Epithelial cell of proximal tubule (primary cell): ENCODE measurements around the gene SUPT4H1. TPM values are rescaled to one million over a fixed set of nuclear protein-coding genes. Genes with fewer than 3 reads are reported as not detected.

Source experiments
- DNase-seq: peaks from one replicate; pipeline ENCODE4 v3.0.0-alpha.2; 2011; ENCODE audit warnings: low read depth
- H3K4me3 ChIP-seq: 2 replicates; pipeline ENCODE4 v1.5.1; 2011; ENCODE audit warnings: low read depth, mild to moderate bottlenecking, low read length
- total RNA-seq: library from RNA; depleted of rRNA; stranded (reverse); fragments of >200 nt; gene quantifications from 2 replicates; pipeline ENCODE4 v1.2.3, GENCODE V29; 2015
- TF ChIP-seq, protein P1 (sequence below): conservative IDR thresholded peaks from 2 replicates; pipeline ENCODE4 v1.5.1; 2012; ENCODE audit warnings: low read depth, mild to moderate bottlenecking, low read length

Gene SUPT4H1
- total RNA-seq, 1 donor from 2014 or later = 47.6 TPM

GRCh38 chr17:58306131-58306951 lies 45.7 kb downstream of the SUPT4H1 start:
- DNase-seq = no peak
- TF ChIP-seq, protein P1, sequence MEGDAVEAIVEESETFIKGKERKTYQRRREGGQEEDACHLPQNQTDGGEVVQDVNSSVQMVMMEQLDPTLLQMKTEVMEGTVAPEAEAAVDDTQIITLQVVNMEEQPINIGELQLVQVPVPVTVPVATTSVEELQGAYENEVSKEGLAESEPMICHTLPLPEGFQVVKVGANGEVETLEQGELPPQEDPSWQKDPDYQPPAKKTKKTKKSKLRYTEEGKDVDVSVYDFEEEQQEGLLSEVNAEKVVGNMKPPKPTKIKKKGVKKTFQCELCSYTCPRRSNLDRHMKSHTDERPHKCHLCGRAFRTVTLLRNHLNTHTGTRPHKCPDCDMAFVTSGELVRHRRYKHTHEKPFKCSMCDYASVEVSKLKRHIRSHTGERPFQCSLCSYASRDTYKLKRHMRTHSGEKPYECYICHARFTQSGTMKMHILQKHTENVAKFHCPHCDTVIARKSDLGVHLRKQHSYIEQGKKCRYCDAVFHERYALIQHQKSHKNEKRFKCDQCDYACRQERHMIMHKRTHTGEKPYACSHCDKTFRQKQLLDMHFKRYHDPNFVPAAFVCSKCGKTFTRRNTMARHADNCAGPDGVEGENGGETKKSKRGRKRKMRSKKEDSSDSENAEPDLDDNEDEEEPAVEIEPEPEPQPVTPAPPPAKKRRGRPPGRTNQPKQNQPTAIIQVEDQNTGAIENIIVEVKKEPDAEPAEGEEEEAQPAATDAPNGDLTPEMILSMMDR = no peak
- H3K4me3 ChIP-seq = no peak overlapping the region

- TF ChIP-seq, protein P1 = no peak
- H3K4me3 ChIP-seq = no peak overlapping the region
- DNase-seq = no peak
These were observed 46.4 kb downstream of the SUPT4H1 start for GRCh38 chr17:58305626-58306025.

DNA sequence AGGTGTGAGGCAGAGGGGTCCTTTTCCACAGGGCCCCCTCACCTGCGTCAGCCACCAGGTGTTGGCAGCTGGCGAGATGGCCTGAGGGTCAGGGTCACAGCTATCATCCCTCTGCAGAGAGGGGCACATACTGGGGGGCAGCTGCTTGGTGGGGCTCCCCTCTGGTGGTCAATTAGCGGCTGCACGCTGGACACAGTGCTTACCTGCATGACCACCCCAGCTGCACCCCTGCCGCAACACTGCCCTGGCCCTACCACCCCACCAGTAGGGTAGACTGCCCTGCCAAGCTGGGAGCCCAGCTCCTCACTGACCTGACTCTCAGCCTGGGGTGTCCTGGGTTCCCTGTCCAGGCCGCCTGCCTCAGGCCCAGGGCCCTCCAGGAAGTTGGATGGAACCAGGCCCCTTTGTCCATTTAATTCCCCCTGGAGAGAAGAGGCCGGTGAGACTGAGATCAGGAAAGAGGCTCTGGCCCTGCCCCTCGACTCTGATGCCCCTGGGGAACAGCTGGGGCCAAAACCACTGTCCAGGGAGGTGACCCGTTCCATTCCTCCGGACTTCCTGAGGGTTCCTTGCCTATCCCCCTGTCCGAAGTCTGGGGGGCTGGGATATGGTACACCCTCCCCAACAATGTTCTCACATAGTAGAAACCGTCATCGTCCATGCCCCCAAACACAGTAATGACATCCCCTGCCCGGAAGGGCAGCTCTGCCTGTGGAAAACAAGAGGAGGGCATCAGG lies 47.1 kb downstream of the SUPT4H1 start:
- DNase-seq = no peak
- H3K4me3 ChIP-seq = no peak overlapping the region
- TF ChIP-seq, protein P1 = no peak

- no peak overlapping the region for H3K4me3 ChIP-seq
- TF ChIP-seq, protein P1 = peak; percentile 83
- DNase-seq = no peak
These were observed 47.8 kb downstream of the SUPT4H1 start for GRCh38 chr17:58303971-58304749.

DNA sequence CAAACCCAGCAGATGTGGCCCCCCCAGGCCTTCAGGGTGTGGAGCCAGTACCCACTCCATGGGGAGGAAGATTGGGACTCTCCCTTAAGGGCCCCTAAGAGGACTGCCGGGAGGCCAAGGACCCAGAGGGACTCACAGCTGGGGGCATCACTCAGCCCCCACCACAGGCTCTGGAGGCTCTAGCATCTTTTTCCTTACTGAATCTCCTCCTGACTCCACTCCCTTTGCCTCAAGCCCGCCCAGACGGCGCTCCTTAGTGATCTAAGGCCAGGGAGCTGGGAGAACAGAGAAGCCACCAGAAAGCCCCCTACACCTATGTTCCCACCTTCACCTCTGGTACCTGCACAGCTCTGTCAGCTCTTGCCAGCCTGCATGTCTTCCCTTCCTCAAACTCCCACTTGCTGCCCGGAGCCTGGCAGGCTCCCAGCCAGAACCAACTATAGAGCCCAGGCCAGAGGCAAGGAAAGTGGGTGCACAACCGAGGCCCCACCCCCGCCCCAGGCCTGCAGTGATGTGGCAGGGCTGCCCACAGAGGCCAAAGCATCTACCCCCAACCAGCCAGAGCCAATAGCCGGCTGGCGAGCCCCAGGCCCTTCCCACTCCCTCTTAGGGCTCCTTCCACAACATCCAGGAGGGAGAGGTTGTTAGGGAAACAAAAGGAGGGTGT lies 48.9 kb downstream of the SUPT4H1 start:
- TF ChIP-seq, protein P1 = no peak
- no peak for DNase-seq
- no peak overlapping the region for H3K4me3 ChIP-seq

DNA sequence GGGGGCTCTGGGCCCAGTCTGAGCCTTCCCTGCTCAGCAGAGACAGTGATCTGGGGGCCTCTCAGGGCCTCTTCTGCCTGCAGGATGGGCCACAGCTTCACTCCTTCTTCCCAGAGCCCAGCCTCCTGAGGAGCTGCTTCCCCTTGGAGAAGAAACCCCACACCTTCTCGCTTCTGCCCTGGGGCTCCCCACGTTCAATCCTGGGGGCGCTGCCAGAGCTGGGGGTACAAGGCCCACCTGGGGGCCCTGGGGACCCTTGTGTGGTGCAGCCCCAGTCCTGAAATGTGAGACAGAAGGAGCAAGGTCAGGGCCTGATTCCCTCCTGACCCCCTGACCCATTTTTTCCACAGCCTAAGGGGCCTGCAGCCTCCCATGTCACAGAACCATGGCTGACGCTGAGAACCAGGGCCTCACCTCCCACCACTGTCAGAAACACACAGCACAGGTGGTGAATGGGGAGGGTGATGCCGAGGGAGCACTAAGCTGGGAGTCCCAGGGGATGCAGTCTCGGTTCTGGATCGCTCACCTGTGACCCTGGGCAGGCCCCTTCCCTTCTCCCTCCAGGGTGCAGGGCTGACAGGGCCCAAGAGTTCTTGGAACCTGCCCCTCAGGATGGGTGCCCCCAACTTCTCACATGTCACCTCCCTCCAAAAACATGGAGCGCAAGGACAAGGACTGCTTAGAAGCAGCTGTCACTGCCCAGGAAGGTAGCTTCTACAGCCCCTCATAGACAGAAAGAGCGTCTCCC lies 49.7 kb downstream of the SUPT4H1 start:
- no peak overlapping the region for H3K4me3 ChIP-seq
- TF ChIP-seq, protein P1 = no peak
- DNase-seq = no peak
